T-helper 1 cell treated with Interleukin-12 subunit alpha and Interleukin-12 subunit beta and Interleukin-4 antibody, amounts not matched to agents 30 μg/mL and 1 μg/mL, for 36 hours (primary cell): ENCODE data around the gene KLHDC10.
"Not testable (repeated sequence)": the region's sequence is repeated elsewhere in the genome, so short reads cannot be mapped to it uniquely, and the experiment has no call there.

Source experiments
- H3K27ac Mint-ChIP-seq: one replicate; pipeline ENCODE4 v1.8.0; 2021; ENCODE audit warnings: mild to moderate bottlenecking, mixed read lengths
- H3K27me3 Mint-ChIP-seq: one replicate; pipeline ENCODE4 v1.8.0; 2021; ENCODE audit warnings: low read depth, mixed read lengths
- H3K36me3 Mint-ChIP-seq: one replicate; pipeline ENCODE4 v1.8.0; 2021; ENCODE audit warnings: low read depth, mixed read lengths
- H3K4me1 Mint-ChIP-seq: one replicate; pipeline ENCODE4 v1.8.0; 2021; ENCODE audit warnings: low read depth, mixed read lengths
- H3K4me3 Mint-ChIP-seq: one replicate; pipeline ENCODE4 v1.8.0; 2021; ENCODE audit warnings: mild to moderate bottlenecking, moderate library complexity, mixed read lengths
- H3K9me3 Mint-ChIP-seq: one replicate; pipeline ENCODE4 v1.8.0; 2021; ENCODE audit warnings: mixed read lengths

KLHDC10 gene

GRCh38 chr7:130124711-130125110 is 54.4 kb downstream of the KLHDC10 start:
- H3K4me1 Mint-ChIP-seq, result peaks cover 7% of the 10 kb centered on the region
- no peak overlapping the region for H3K4me3 Mint-ChIP-seq
- peaks cover 46% of the 10 kb centered on the region for H3K36me3 Mint-ChIP-seq
- no peak overlapping the region for H3K27ac Mint-ChIP-seq
- no peaks in the 10 kb centered on the region for H3K9me3 Mint-ChIP-seq
- no peaks in the 10 kb centered on the region for H3K27me3 Mint-ChIP-seq

- not testable (repeated sequence) for H3K27me3 Mint-ChIP-seq, H3K9me3 Mint-ChIP-seq, H3K4me1 Mint-ChIP-seq, H3K27ac Mint-ChIP-seq, H3K4me3 Mint-ChIP-seq
- H3K36me3 Mint-ChIP-seq, result peaks cover 45% of the 10 kb centered on the region
These were observed 56.5 kb downstream of the KLHDC10 start for GRCh38 chr7:130126840-130127239.

GRCh38 chr7:130127404-130127803 is 57.1 kb downstream of the KLHDC10 start:
- H3K9me3 Mint-ChIP-seq, result no peaks in the 10 kb centered on the region
- no peak overlapping the region for H3K4me3 Mint-ChIP-seq
- no peaks in the 10 kb centered on the region for H3K27me3 Mint-ChIP-seq
- peaks cover 40% of the 10 kb centered on the region for H3K36me3 Mint-ChIP-seq
- H3K27ac Mint-ChIP-seq, result no peak overlapping the region
- no peaks in the 10 kb centered on the region for H3K4me1 Mint-ChIP-seq

GRCh38 chr7:130127821-130128317 is 57.5 kb downstream of the KLHDC10 start:
- Mint-ChIP-seq H3K4me3 (no peak overlapping the region), H3K4me1 (no peaks in the 10 kb centered on the region), H3K9me3 (no peaks in the 10 kb centered on the region), H3K27ac (no peak overlapping the region), H3K27me3 (no peaks in the 10 kb centered on the region), H3K36me3 (peaks cover 36% of the 10 kb centered on the region)

GRCh38 chr7:130129011-130129411 is 58.7 kb downstream of the KLHDC10 start:
- peaks cover 33% of the 10 kb centered on the region for H3K36me3 Mint-ChIP-seq
- H3K9me3 Mint-ChIP-seq, result no peaks in the 10 kb centered on the region
- no peak overlapping the region for H3K27ac Mint-ChIP-seq
- no peaks in the 10 kb centered on the region for H3K27me3 Mint-ChIP-seq
- H3K4me3 Mint-ChIP-seq, result no peak overlapping the region
- H3K4me1 Mint-ChIP-seq, result no peaks in the 10 kb centered on the region

GRCh38 chr7:130131191-130131834 is 61.0 kb downstream of the KLHDC10 start:
- Mint-ChIP-seq H3K4me1 (peaks cover 10% of the 10 kb centered on the region), H3K27ac (no peak overlapping the region), H3K9me3 (no peaks in the 10 kb centered on the region), H3K4me3 (no peak overlapping the region), H3K36me3 (peaks cover 37% of the 10 kb centered on the region), H3K27me3 (no peaks in the 10 kb centered on the region)

- H3K4me1 Mint-ChIP-seq, result peaks cover 14% of the 10 kb centered on the region
- H3K9me3 Mint-ChIP-seq, result no peaks in the 10 kb centered on the region
- H3K4me3 Mint-ChIP-seq, result no peak overlapping the region
- H3K27ac Mint-ChIP-seq, result no peak overlapping the region
- no peaks in the 10 kb centered on the region for H3K27me3 Mint-ChIP-seq
- H3K36me3 Mint-ChIP-seq, result peaks cover 36% of the 10 kb centered on the region
These were observed 61.9 kb downstream of the KLHDC10 start for GRCh38 chr7:130131964-130132875.

- Mint-ChIP-seq H3K27ac (no peak overlapping the region), H3K36me3 (peaks cover 30% of the 10 kb centered on the region), H3K27me3 (no peaks in the 10 kb centered on the region), H3K9me3 (no peaks in the 10 kb centered on the region), H3K4me3 (no peak overlapping the region), H3K4me1 (peaks cover 14% of the 10 kb centered on the region)
These were observed 62.9 kb downstream of the KLHDC10 start for GRCh38 chr7:130133029-130133782.

- Mint-ChIP-seq H3K27me3 (no peaks in the 10 kb centered on the region), H3K9me3 (no peaks in the 10 kb centered on the region), H3K4me1 (peaks cover 14% of the 10 kb centered on the region), H3K27ac (no peak overlapping the region), H3K36me3 (peaks cover 29% of the 10 kb centered on the region), H3K4me3 (no peak overlapping the region)
These were observed 63.8 kb downstream of the KLHDC10 start for GRCh38 chr7:130134106-130134636.

GRCh38 chr7:130134726-130135125 is 64.4 kb downstream of the KLHDC10 start:
- Mint-ChIP-seq H3K36me3 (peaks cover 27% of the 10 kb centered on the region), H3K9me3 (no peaks in the 10 kb centered on the region), H3K4me1 (peaks cover 14% of the 10 kb centered on the region), H3K27me3 (no peaks in the 10 kb centered on the region), H3K4me3 (no peak overlapping the region), H3K27ac (no peak overlapping the region)

GRCh38 chr7:130135208-130136205 is 65.2 kb downstream of the KLHDC10 start:
- Mint-ChIP-seq H3K36me3 (peaks cover 24% of the 10 kb centered on the region), H3K4me3 (no peak overlapping the region), H3K9me3 (no peaks in the 10 kb centered on the region), H3K27ac (no peak overlapping the region), H3K4me1 (peaks cover 14% of the 10 kb centered on the region), H3K27me3 (no peaks in the 10 kb centered on the region)

- Mint-ChIP-seq H3K27me3 (peaks cover 3% of the 10 kb centered on the region), H3K9me3 (no peaks in the 10 kb centered on the region), H3K4me1 (peaks cover 19% of the 10 kb centered on the region), H3K36me3 (peaks cover 21% of the 10 kb centered on the region), H3K4me3 (no peak overlapping the region), H3K27ac (no peak overlapping the region)
These were observed 66.3 kb downstream of the KLHDC10 start for GRCh38 chr7:130136579-130137167.

- Mint-ChIP-seq H3K9me3 (no peaks in the 10 kb centered on the region), H3K36me3 (peaks cover 21% of the 10 kb centered on the region), H3K27ac (no peak overlapping the region), H3K27me3 (peaks cover 4% of the 10 kb centered on the region), H3K4me3 (no peak overlapping the region), H3K4me1 (peaks cover 20% of the 10 kb centered on the region)
These were observed 66.9 kb downstream of the KLHDC10 start for GRCh38 chr7:130137207-130137606.
